Left renal cortex interstitium (tissue), 4 donors: Measurements from ENCODE around the gene IQCK. TPM values are rescaled to one million over a fixed set of nuclear protein-coding genes. Genes with fewer than 3 reads are reported as not detected.
"Not testable (repeated sequence)": the region's sequence is repeated elsewhere in the genome, so short reads cannot be mapped to it uniquely, and the experiment has no call there.

Experiments
- DNase-seq, 4 donors: peaks; one replicate each; pipeline ENCODE4 v3.0.0-alpha.2; 2013; ENCODE audit warnings: low read depth in 4 of 4, low spot score in 2 of 4, missing footprints in 1 of 4
- polyA plus RNA-seq, 4 donors: library from polyadenylated mRNA; unstranded; fragments of 120-200 nt; gene quantifications; one replicate each; pipeline ENCODE4 v1.2.1, GENCODE V29; 2013; ENCODE audit not compliant: insufficient read length in 4 of 4

The IQCK gene
- polyA plus RNA-seq, 4 donors = 44.7 to 49.6 (median 46.6) TPM

- DNase-seq = no peak
Observed at GRCh38 chr16:19715566-19715965, 2.5 kb upstream of the IQCK start.

- no peak for DNase-seq
Observed at GRCh38 chr16:19716183-19716582, 1.9 kb upstream of the IQCK start.

GRCh38 chr16:19716728-19717127 is 1.3 kb upstream of the IQCK start:
- not testable (repeated sequence) for DNase-seq

- DNase-seq = no peak
Observed at GRCh38 chr16:19717314-19717713, 757 bp upstream of the IQCK start.

GRCh38 chr16:19718624-19718965 is 524 bp downstream of the IQCK start:
- DNase-seq = no peak

GRCh38 chr16:19722269-19722952 is 4.3 kb downstream of the IQCK start:
- no peak for DNase-seq

GRCh38 chr16:19722981-19723380 is 4.9 kb downstream of the IQCK start:
- no peak for DNase-seq

GRCh38 chr16:19728636-19728965 is 10.5 kb downstream of the IQCK start:
- no peak for DNase-seq

- DNase-seq = no peak
Observed at GRCh38 chr16:19733551-19733950, 15.5 kb downstream of the IQCK start.

GRCh38 chr16:19735074-19735867 is 17.2 kb downstream of the IQCK start:
- no peak for DNase-seq

- no peak for DNase-seq
Observed at GRCh38 chr16:19737306-19738038, 19.4 kb downstream of the IQCK start.

GRCh38 chr16:19741354-19741753 is 23.3 kb downstream of the IQCK start:
- no peak for DNase-seq

GRCh38 chr16:19743816-19744159 is 25.7 kb downstream of the IQCK start:
- no peak for DNase-seq

- no peak for DNase-seq
Observed at GRCh38 chr16:19744670-19745069, 26.6 kb downstream of the IQCK start.

- no peak for DNase-seq
Observed at GRCh38 chr16:19745286-19746010, 27.4 kb downstream of the IQCK start.

GRCh38 chr16:19746561-19746960 is 28.5 kb downstream of the IQCK start:
- no peak for DNase-seq

- DNase-seq = no peak
Observed at GRCh38 chr16:19748389-19749168, 30.5 kb downstream of the IQCK start.

GRCh38 chr16:19749571-19750080 is 31.6 kb downstream of the IQCK start:
- no peak for DNase-seq

GRCh38 chr16:19751478-19752385 is 33.7 kb downstream of the IQCK start:
- DNase-seq = no peak
